Measurements from ENCODE around the gene ZNF316.

GRCh38 chr7:6607651-6608051 is 29.5 kb upstream of the ZNF316 start:
- TF ChIP-seq EZH2phosphoT487 (IDR thresholded peaks at IDR 0.05; ENCODE audit: low read depth), result no peak
- TF ChIP-seq, protein P1, sequence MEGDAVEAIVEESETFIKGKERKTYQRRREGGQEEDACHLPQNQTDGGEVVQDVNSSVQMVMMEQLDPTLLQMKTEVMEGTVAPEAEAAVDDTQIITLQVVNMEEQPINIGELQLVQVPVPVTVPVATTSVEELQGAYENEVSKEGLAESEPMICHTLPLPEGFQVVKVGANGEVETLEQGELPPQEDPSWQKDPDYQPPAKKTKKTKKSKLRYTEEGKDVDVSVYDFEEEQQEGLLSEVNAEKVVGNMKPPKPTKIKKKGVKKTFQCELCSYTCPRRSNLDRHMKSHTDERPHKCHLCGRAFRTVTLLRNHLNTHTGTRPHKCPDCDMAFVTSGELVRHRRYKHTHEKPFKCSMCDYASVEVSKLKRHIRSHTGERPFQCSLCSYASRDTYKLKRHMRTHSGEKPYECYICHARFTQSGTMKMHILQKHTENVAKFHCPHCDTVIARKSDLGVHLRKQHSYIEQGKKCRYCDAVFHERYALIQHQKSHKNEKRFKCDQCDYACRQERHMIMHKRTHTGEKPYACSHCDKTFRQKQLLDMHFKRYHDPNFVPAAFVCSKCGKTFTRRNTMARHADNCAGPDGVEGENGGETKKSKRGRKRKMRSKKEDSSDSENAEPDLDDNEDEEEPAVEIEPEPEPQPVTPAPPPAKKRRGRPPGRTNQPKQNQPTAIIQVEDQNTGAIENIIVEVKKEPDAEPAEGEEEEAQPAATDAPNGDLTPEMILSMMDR (IDR thresholded peaks at IDR 0.05; ENCODE audit: low read depth, low read length), result no peak
